Transverse colon (tissue), 4 donors: ENCODE measurements around the gene ALG3.
A peak's percentile ranks its signal among the peaks of the same experiment; 100 is the strongest.

Source experiments
- CTCF ChIP-seq, 5 experiments: fragments of 200-600 bp in 3 of 5; fragments of 450-650 bp in 2 of 5; sonication (generic) in 3 of 5; IDR thresholded peaks; 1 replicate in 2 of 5; 2 replicates in 3 of 5; pipeline ENCODE4 v1.5.1; 2016 to 2017; ENCODE audit warnings: antibody characterized with exemption in 5 of 5, inconsistent platforms in 3 of 5, mild to moderate bottlenecking in 2 of 5, moderate library complexity in 1 of 5
- POLR2AphosphoS5 ChIP-seq, 3 donors: sonication (generic); formaldehyde crosslinking; IDR thresholded peaks; one replicate each; pipeline ENCODE4 v1.6.1; 2016; ENCODE audit warnings: antibody characterized with exemption in 3 of 3

GRCh38 chr3:184241447-184242296 lies 7.1 kb downstream of the ALG3 start:
- peak; percentile 30 to 76 (median 58) for TF ChIP-seq CTCF (IDR thresholded peaks at IDR 0.05)
- peak in 2 of 3 donors; percentile 8 to 22 for TF ChIP-seq POLR2AphosphoS5 (IDR thresholded peaks at IDR 0.05)
